Measurements from ENCODE around the gene RABGEF1. TPM values are rescaled to one million over a fixed set of nuclear protein-coding genes. Genes with fewer than 3 reads are reported as not detected.
A peak's percentile ranks its signal among the peaks of the same experiment; 100 is the strongest.
"Not testable (repeated sequence)": the region's sequence is repeated elsewhere in the genome, so short reads cannot be mapped to it uniquely, and the experiment has no call there.

Gene RABGEF1
- total and polyA plus RNA-seq, 12 donors, result 23.6 to 50.2 (median 34.1) TPM

GRCh38 chr7:66700633-66701131, 39.9 kb upstream of the RABGEF1 start:
- H3K27ac ChIP-seq, result peak overlapping the region in 1 of 5 donors; percentile 80
- H3K36me3 ChIP-seq (replicated peaks in 1 of 2), result no peaks in the 10 kb centered on the region
- intact Hi-C loops (cut with DNase I), result no loop called here
- no peaks in the 10 kb centered on the region for H3K27me3 ChIP-seq
- H3K4me3 ChIP-seq, result no peak overlapping the region
- H3K9me3 ChIP-seq (replicated peaks in 1 of 3), result no peaks in the 10 kb centered on the region
- H3K4me1 ChIP-seq (replicated peaks in 1 of 2), result peaks cover 0 to 10% of the 10 kb centered on the region in 2 donors
- DNase-seq, result no peak
- 84 to 97% (median 96%) methylated on average over 5 to 7 of the region's 7 CpGs for whole genome bisulfite sequencing, 4 donors
- TF ChIP-seq CTCF (IDR thresholded peaks at IDR 0.05) (no peak), POLR2A (IDR thresholded peaks at IDR 0.05) (no peak)

- no peak for DNase-seq
- Histone ChIP-seq H3K27me3 (no peaks in the 10 kb centered on the region), H3K4me1 (replicated peaks in 1 of 2) (no peaks in the 10 kb centered on the region), H3K36me3 (replicated peaks in 1 of 2) (no peaks in the 10 kb centered on the region), H3K9me3 (replicated peaks in 1 of 3) (no peaks in the 10 kb centered on the region), H3K27ac (no peak overlapping the region), H3K4me3 (no peak overlapping the region)
- no peak for TF ChIP-seq POLR2A (IDR thresholded peaks at IDR 0.05)
- TF ChIP-seq CTCF (IDR thresholded peaks at IDR 0.05), result no peak
- intact Hi-C loops (cut with DNase I), result no loop called here
These were observed 32.7 kb upstream of the RABGEF1 start for GRCh38 chr7:66707825-66708224.

- H3K36me3 ChIP-seq (replicated peaks in 1 of 2); H3K27me3 ChIP-seq; DNase-seq; H3K4me3 ChIP-seq; H3K9me3 ChIP-seq (replicated peaks in 1 of 3); intact Hi-C loops (cut with DNase I); H3K4me1 ChIP-seq (replicated peaks in 1 of 2); H3K27ac ChIP-seq: not testable (repeated sequence)
- WGBS, 4 donors, result 97 to 99% (median 98%) methylated on average over 4 of the region's 4 CpGs
These were observed 29.8 kb upstream of the RABGEF1 start for GRCh38 chr7:66710752-66711151.

GRCh38 chr7:66713687-66714086, 26.8 kb upstream of the RABGEF1 start:
- Histone ChIP-seq H3K9me3 (replicated peaks in 1 of 3) (no peaks in the 10 kb centered on the region), H3K4me1 (replicated peaks in 1 of 2) (no peaks in the 10 kb centered on the region), H3K36me3 (replicated peaks in 1 of 2) (peaks cover 0 to 4% of the 10 kb centered on the region in 2 donors), H3K4me3 (no peak overlapping the region), H3K27me3 (no peaks in the 10 kb centered on the region), H3K27ac (no peak overlapping the region)
- intact Hi-C loops (cut with DNase I), result no loop called here
- WGBS, 4 donors, result 87 to 98% (median 97%) methylated on average over 1 of the region's 1 CpG
- TF ChIP-seq CTCF (IDR thresholded peaks at IDR 0.05), result no peak
- no peak for TF ChIP-seq POLR2A (IDR thresholded peaks at IDR 0.05)
- DNase-seq, result no peak

- 95 to 100% (median 96%) methylated on average over 7 of the region's 7 CpGs for WGBS, 4 donors
- H3K4me1 ChIP-seq (replicated peaks in 1 of 2); H3K36me3 ChIP-seq (replicated peaks in 1 of 2); H3K27ac ChIP-seq; H3K4me3 ChIP-seq; intact Hi-C loops (cut with DNase I); H3K27me3 ChIP-seq; H3K9me3 ChIP-seq (replicated peaks in 1 of 3); DNase-seq: not testable (repeated sequence)
These were observed 23.9 kb upstream of the RABGEF1 start for GRCh38 chr7:66716634-66717033.
